Inflammatory macrophage (primary cell): ENCODE results near the gene MORN4.
A peak's percentile ranks its signal among the peaks of the same experiment; 100 is the strongest.
"Not testable (repeated sequence)": the region's sequence is repeated elsewhere in the genome, so short reads cannot be mapped to it uniquely, and the experiment has no call there.

Experiments
- DNase-seq, 2 donors: peaks; one replicate each; pipeline ENCODE4 v3.0.0-alpha.2; 2020 to 2022
- total RNA-seq, 18 experiments: gene quantifications; one replicate each; lab custom pipeline; 2026; ENCODE audit warnings: mixed read lengths in 6 of 18, inconsistent platforms in 2 of 18; lab: John Stamatoyannopoulos, UW

The MORN4 gene
- total RNA-seq: 0.58 to 3.6 (median 2.4) reads per million in 18 experiments

GRCh38 chr10:97632949-97633884, at the start of gene MORN4:
Gene MORN4 (minus strand): TSS chr10:97633500. CDS start chr10:97619653, 13,847 bp downstream.
- DNase-seq: peak; percentile 92 to 95

- no peak for DNase-seq
These were observed 48.7 kb upstream of the MORN4 start for GRCh38 chr10:97682042-97682441.

GRCh38 chr10:97679594-97679993, 46.3 kb upstream of the MORN4 start:
- no peak for DNase-seq

GRCh38 chr10:97676770-97677581, 43.7 kb upstream of the MORN4 start:
- peak in 1 of 2 donors; percentile 46 for DNase-seq

GRCh38 chr10:97675222-97675621, 41.9 kb upstream of the MORN4 start:
- no peak for DNase-seq

- DNase-seq: peak in 1 of 2 donors; percentile 31
These were observed 40.6 kb upstream of the MORN4 start for GRCh38 chr10:97673736-97674525.

- no peak for DNase-seq
These were observed 36.3 kb upstream of the MORN4 start for GRCh38 chr10:97669571-97669970.

GRCh38 chr10:97667463-97667862, 34.2 kb upstream of the MORN4 start:
- no peak for DNase-seq

GRCh38 chr10:97666992-97667391, 33.7 kb upstream of the MORN4 start:
- DNase-seq: no peak

GRCh38 chr10:97664282-97664850, 31.1 kb upstream of the MORN4 start:
- DNase-seq: no peak

- no peak for DNase-seq
These were observed 26.3 kb upstream of the MORN4 start for GRCh38 chr10:97659589-97659988.

GRCh38 chr10:97656777-97657176, 23.5 kb upstream of the MORN4 start:
- DNase-seq: no peak

GRCh38 chr10:97651773-97652172, 18.5 kb upstream of the MORN4 start:
- DNase-seq: no peak

GRCh38 chr10:97650726-97651125, 17.4 kb upstream of the MORN4 start:
- DNase-seq: peak; percentile 37 to 61

- DNase-seq: not testable (repeated sequence)
These were observed 16.1 kb upstream of the MORN4 start for GRCh38 chr10:97649405-97649750.

GRCh38 chr10:97648562-97649404, 15.5 kb upstream of the MORN4 start:
- DNase-seq: peak; percentile 94 to 97

GRCh38 chr10:97647556-97647955, 14.3 kb upstream of the MORN4 start:
- DNase-seq: peak; percentile 43 to 68

- DNase-seq: no peak
These were observed 11.6 kb upstream of the MORN4 start for GRCh38 chr10:97644936-97645335.

GRCh38 chr10:97643441-97643985, 10.2 kb upstream of the MORN4 start:
- DNase-seq: no peak

- not testable (repeated sequence) for DNase-seq
These were observed 9.3 kb upstream of the MORN4 start for GRCh38 chr10:97642471-97643159.
